DOHH2 (cell line): Measurements from ENCODE around the gene PCBP3.

ENCODE experiments used
- EZH2phosphoT487 ChIP-seq: fragments of 200-600 bp; sonication (generic); IDR thresholded peaks from 2 replicates; pipeline ENCODE4 v1.6.1; 2017; ENCODE audit warnings: borderline replicate concordance, mild to moderate bottlenecking, antibody characterized with exemption, low read length, moderate library complexity, mixed read lengths
- TF ChIP-seq, protein P1 (sequence below): fragments of 200-600 bp; sonication (generic); IDR thresholded peaks from one replicate; pipeline ENCODE4 v1.5.1; 2014; ENCODE audit warnings: antibody characterized with exemption, mild to moderate bottlenecking, low read depth, low read length; ENCODE audit not compliant: poor library complexity, severe bottlenecking

- TF ChIP-seq, protein P1, sequence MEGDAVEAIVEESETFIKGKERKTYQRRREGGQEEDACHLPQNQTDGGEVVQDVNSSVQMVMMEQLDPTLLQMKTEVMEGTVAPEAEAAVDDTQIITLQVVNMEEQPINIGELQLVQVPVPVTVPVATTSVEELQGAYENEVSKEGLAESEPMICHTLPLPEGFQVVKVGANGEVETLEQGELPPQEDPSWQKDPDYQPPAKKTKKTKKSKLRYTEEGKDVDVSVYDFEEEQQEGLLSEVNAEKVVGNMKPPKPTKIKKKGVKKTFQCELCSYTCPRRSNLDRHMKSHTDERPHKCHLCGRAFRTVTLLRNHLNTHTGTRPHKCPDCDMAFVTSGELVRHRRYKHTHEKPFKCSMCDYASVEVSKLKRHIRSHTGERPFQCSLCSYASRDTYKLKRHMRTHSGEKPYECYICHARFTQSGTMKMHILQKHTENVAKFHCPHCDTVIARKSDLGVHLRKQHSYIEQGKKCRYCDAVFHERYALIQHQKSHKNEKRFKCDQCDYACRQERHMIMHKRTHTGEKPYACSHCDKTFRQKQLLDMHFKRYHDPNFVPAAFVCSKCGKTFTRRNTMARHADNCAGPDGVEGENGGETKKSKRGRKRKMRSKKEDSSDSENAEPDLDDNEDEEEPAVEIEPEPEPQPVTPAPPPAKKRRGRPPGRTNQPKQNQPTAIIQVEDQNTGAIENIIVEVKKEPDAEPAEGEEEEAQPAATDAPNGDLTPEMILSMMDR = no peak
- TF ChIP-seq EZH2phosphoT487 = no peak
These were observed 278.4 kb downstream of the PCBP3 start for GRCh38 chr21:45921917-45922316.
